GM10847 (cell line): Measurements from ENCODE around the gene ME3.

Source experiments
- POLR2A ChIP-seq: IDR thresholded peaks from 2 replicates; pipeline ENCODE4 v1.6.1; 2011; ENCODE audit not compliant: insufficient read length; ENCODE audit errors: extremely low read depth

The ME3 gene

GRCh38 chr11:86492370-86493010, 179.9 kb downstream of the ME3 start:
- no peak for TF ChIP-seq POLR2A

- TF ChIP-seq POLR2A: no peak
These were observed 181.4 kb downstream of the ME3 start for GRCh38 chr11:86491027-86491426.

- TF ChIP-seq POLR2A: no peak
These were observed 181.8 kb downstream of the ME3 start for GRCh38 chr11:86490582-86490981.

GRCh38 chr11:86489442-86489841, 183.0 kb downstream of the ME3 start:
- TF ChIP-seq POLR2A: no peak

- no peak for TF ChIP-seq POLR2A
These were observed 183.9 kb downstream of the ME3 start for GRCh38 chr11:86488553-86488952.

GRCh38 chr11:86487671-86488070, 184.7 kb downstream of the ME3 start:
- TF ChIP-seq POLR2A: no peak

- no peak for TF ChIP-seq POLR2A
These were observed 186.0 kb downstream of the ME3 start for GRCh38 chr11:86486261-86487030.

GRCh38 chr11:86484795-86485166, 187.6 kb downstream of the ME3 start:
- no peak for TF ChIP-seq POLR2A

- no peak for TF ChIP-seq POLR2A
These were observed 188.2 kb downstream of the ME3 start for GRCh38 chr11:86483940-86484794.

- no peak for TF ChIP-seq POLR2A
These were observed 188.8 kb downstream of the ME3 start for GRCh38 chr11:86483610-86483939.

- TF ChIP-seq POLR2A: no peak
These were observed 189.7 kb downstream of the ME3 start for GRCh38 chr11:86482692-86483091.

GRCh38 chr11:86481399-86481798, 191.0 kb downstream of the ME3 start:
- no peak for TF ChIP-seq POLR2A

GRCh38 chr11:86478348-86478747, 194.1 kb downstream of the ME3 start:
- no peak for TF ChIP-seq POLR2A

GRCh38 chr11:86477495-86478155, 194.8 kb downstream of the ME3 start:
- no peak for TF ChIP-seq POLR2A

- TF ChIP-seq POLR2A: no peak
These were observed 196.1 kb downstream of the ME3 start for GRCh38 chr11:86476109-86476861.

- no peak for TF ChIP-seq POLR2A
These were observed 197.4 kb downstream of the ME3 start for GRCh38 chr11:86475027-86475426.
